Measurements from ENCODE around the gene SPDYA.
"Not testable (repeated sequence)": the region's sequence is repeated elsewhere in the genome, so short reads cannot be mapped to it uniquely, and the experiment has no call there.

The SPDYA gene

DNA sequence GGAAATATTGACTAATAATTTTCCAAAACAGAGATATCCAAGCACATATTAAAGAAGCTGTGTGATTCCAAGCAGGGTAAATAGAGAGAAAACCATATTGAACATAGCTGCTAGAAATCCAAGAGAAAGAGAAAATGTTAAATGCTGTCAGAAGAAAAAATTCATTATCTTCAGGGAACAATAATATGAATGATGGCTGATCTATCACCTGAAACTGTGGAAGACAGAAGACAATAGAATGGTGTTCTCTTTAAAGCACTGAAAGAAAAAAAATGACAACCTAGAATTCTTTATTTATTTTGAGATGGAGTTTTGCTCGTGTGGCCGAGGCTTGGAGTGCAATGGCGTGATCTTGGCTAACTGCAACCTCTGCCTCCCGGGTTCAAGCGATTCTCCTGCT is 41.7 kb upstream of the SPDYA start:
- DNase-seq (ENCODE audit: low read depth) = no peak
- TF ChIP-seq CTCF (IDR thresholded peaks at IDR 0.05; ENCODE audit: low read length, missing control alignments) = no peak
- no peak overlapping the region for H3K4me3 ChIP-seq (replicated peaks; ENCODE audit: low read depth, low read length)

DNA sequence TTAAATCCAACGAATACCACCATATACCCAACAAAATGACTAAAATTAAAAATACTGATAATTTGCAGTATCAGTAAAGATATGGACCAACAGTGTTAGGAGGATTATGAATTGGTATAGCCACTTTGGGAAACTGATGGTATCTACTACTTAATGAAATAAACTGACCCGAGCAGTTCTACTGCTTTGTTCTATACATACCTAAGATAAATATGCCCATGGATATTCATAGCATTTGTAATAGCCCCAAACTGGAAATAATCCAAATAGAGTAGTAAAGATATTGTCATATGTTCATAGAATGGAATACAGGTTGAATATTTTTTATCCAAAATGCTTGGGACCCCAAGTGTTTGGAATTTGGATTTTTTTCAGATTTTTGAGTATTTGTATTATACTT is 38.3 kb upstream of the SPDYA start:
- DNase-seq (ENCODE audit: low read depth) = no peak
- no peak overlapping the region for H3K4me3 ChIP-seq (replicated peaks; ENCODE audit: low read depth, low read length)
- no peak for TF ChIP-seq CTCF (IDR thresholded peaks at IDR 0.05; ENCODE audit: low read length, missing control alignments)

GRCh38 chr2:28776471-28776870 is 34.2 kb upstream of the SPDYA start:
- no peak overlapping the region for H3K4me3 ChIP-seq (replicated peaks; ENCODE audit: low read depth, low read length)
- TF ChIP-seq CTCF (IDR thresholded peaks at IDR 0.05; ENCODE audit: low read length, missing control alignments) = no peak
- no peak for DNase-seq (ENCODE audit: low read depth)

- no peak overlapping the region for H3K4me3 ChIP-seq (replicated peaks; ENCODE audit: low read depth, low read length)
- no peak for DNase-seq (ENCODE audit: low read depth)
- no peak for TF ChIP-seq CTCF (IDR thresholded peaks at IDR 0.05; ENCODE audit: low read length, missing control alignments)
Measured at GRCh38 chr2:28778392-28778791, 32.2 kb upstream of the SPDYA start.

- no peak for TF ChIP-seq CTCF (IDR thresholded peaks at IDR 0.05; ENCODE audit: low read length, missing control alignments)
- no peak overlapping the region for H3K4me3 ChIP-seq (replicated peaks; ENCODE audit: low read depth, low read length)
- DNase-seq (ENCODE audit: low read depth) = no peak
Measured at GRCh38 chr2:28779001-28779400, 31.6 kb upstream of the SPDYA start.

DNA sequence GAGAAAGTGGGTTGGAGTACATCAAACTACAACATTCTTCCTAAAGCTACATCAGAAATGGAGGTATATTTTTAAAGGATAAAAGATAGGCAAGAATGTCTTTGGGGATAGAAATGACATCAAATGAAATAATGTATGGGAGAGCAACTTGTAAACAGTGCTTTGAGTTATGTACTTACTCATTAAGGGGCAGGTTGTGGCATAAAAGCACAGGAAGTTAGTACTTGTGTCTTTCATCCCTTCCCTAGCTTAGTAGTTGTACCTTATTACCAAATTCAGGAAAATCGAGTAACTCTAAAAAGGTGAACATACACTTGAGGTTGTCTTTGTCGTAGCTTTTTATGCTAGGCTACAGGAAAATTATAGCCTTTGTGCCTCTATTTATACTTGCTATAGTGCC is 30.1 kb upstream of the SPDYA start:
- DNase-seq (ENCODE audit: low read depth) = no peak
- no peak overlapping the region for H3K4me3 ChIP-seq (replicated peaks; ENCODE audit: low read depth, low read length)
- TF ChIP-seq CTCF (IDR thresholded peaks at IDR 0.05; ENCODE audit: low read length, missing control alignments) = no peak

DNA sequence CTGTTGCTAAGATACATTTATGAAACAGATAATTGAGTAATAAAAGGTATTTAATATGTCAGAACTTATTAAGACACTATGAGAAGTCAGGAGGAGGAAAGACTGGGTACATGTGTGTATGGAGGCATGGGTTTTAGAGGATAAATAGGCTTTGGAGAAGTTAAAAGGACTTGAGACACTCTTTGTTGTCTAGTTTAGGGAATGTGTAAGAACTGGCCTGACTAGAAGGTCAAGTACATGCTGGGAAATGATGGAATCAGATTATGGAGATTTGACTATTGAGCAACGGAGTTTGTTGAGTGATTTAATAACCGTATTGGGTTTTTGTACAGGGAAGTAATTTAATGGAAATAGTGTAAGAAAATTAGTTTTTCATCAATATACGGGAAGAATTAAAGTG is 28.2 kb upstream of the SPDYA start:
- no peak for DNase-seq (ENCODE audit: low read depth)
- H3K4me3 ChIP-seq (replicated peaks; ENCODE audit: low read depth, low read length) = no peak overlapping the region
- no peak for TF ChIP-seq CTCF (IDR thresholded peaks at IDR 0.05; ENCODE audit: low read length, missing control alignments)

DNA sequence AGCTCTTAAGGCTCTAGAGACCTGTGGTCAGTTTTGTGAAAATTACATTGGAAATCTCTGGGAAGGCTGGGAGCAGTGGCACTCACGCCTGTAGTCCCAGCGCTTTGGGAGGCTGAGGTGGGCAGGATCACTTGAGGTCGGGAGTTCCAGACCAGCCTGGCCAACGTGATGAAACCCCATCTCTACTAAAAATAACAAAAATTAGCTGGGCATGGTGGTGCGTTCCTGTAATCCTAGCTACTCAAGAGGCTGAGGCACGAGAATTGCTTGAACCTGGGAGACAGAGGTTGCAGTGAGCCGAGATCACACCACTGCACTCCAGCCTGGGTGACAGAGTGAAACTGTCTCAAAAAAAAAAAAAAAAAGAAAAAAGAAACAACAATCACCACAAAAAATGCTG is 26.1 kb upstream of the SPDYA start:
- not testable (repeated sequence) for H3K4me3 ChIP-seq (replicated peaks; ENCODE audit: low read depth, low read length); DNase-seq (ENCODE audit: low read depth)

Measured in fibroblast of pulmonary artery (primary cell).